ENCODE measurements around the gene RRBP1.
"Not testable (repeated sequence)": the region's sequence is repeated elsewhere in the genome, so short reads cannot be mapped to it uniquely, and the experiment has no call there.

RRBP1 gene

GRCh38 chr20:17659344-17659743 is 22.7 kb downstream of the RRBP1 start:
- not testable (repeated sequence) for DNase-seq

- no peak for DNase-seq
Measured at GRCh38 chr20:17658648-17658993, 23.4 kb downstream of the RRBP1 start.

GRCh38 chr20:17657898-17658647 is 24.0 kb downstream of the RRBP1 start:
- DNase-seq: no peak

GRCh38 chr20:17657079-17657825 is 24.8 kb downstream of the RRBP1 start:
- no peak for DNase-seq

- no peak for DNase-seq
Measured at GRCh38 chr20:17655865-17656479, 26.1 kb downstream of the RRBP1 start.

- DNase-seq: no peak
Measured at GRCh38 chr20:17655286-17655651, 26.8 kb downstream of the RRBP1 start.

GRCh38 chr20:17654649-17655285 is 27.3 kb downstream of the RRBP1 start:
- DNase-seq: no peak

GRCh38 chr20:17653835-17654648 is 28.0 kb downstream of the RRBP1 start:
- DNase-seq: no peak

- DNase-seq: no peak
Measured at GRCh38 chr20:17652411-17652810, 29.6 kb downstream of the RRBP1 start.

GRCh38 chr20:17651760-17652388 is 30.2 kb downstream of the RRBP1 start:
- no peak for DNase-seq

GRCh38 chr20:17651129-17651759 is 30.8 kb downstream of the RRBP1 start:
- no peak for DNase-seq

- no peak for DNase-seq
Measured at GRCh38 chr20:17650301-17651128, 31.5 kb downstream of the RRBP1 start.

GRCh38 chr20:17648791-17649730 is 33.0 kb downstream of the RRBP1 start:
- DNase-seq: no peak

GRCh38 chr20:17648315-17648646 is 33.8 kb downstream of the RRBP1 start:
- no peak for DNase-seq

GRCh38 chr20:17647391-17648314 is 34.4 kb downstream of the RRBP1 start:
- no peak for DNase-seq

GRCh38 chr20:17646961-17647301 is 35.1 kb downstream of the RRBP1 start:
- peak; percentile 22 for DNase-seq

- DNase-seq: no peak
Measured at GRCh38 chr20:17646209-17646960, 35.7 kb downstream of the RRBP1 start.

Measured in NCI-H187 treated with DMSO at 0.1 percent for 48 hours (cell line).